ENCODE data around the gene TSPAN1.

TSPAN1 gene

GRCh38 chr1:46186076-46186475 lies 11.2 kb downstream of the TSPAN1 start:
- no peak for DNase-seq (ENCODE audit: low read depth)
- TF ChIP-seq CTCF (IDR thresholded peaks at IDR 0.05; ENCODE audit: low read depth, low read length) (no peak), MAX (IDR thresholded peaks at IDR 0.05; ENCODE audit: low read depth, low read length) (no peak), MYC (IDR thresholded peaks at IDR 0.05; ENCODE audit: low read depth, low read length) (no peak)
- no peak overlapping the region for H3K4me3 ChIP-seq (ENCODE audit: low read depth, low read length)

GRCh38 chr1:46187106-46187869 lies 12.4 kb downstream of the TSPAN1 start:
- TF ChIP-seq MYC (IDR thresholded peaks at IDR 0.05; ENCODE audit: low read depth, low read length): no peak
- no peak for TF ChIP-seq CTCF (IDR thresholded peaks at IDR 0.05; ENCODE audit: low read depth, low read length)
- TF ChIP-seq MAX (IDR thresholded peaks at IDR 0.05; ENCODE audit: low read depth, low read length): no peak
- TF ChIP-seq POLR2A (IDR thresholded peaks at IDR 0.05; ENCODE audit: extremely low read depth, insufficient read length): no peak
- DNase-seq (ENCODE audit: low read depth): no peak

GRCh38 chr1:46188295-46189030 lies 13.6 kb downstream of the TSPAN1 start:
- no peak for DNase-seq (ENCODE audit: low read depth)
- no peak for TF ChIP-seq MYC (IDR thresholded peaks at IDR 0.05; ENCODE audit: low read depth, low read length)
- TF ChIP-seq CTCF (IDR thresholded peaks at IDR 0.05; ENCODE audit: low read depth, low read length): no peak
- no peak for TF ChIP-seq MAX (IDR thresholded peaks at IDR 0.05; ENCODE audit: low read depth, low read length)

More at GRCh38 chr1:46187106-46187869, 12.4 kb downstream of the TSPAN1 start:
- no peak overlapping the region for H3K4me3 ChIP-seq (ENCODE audit: low read depth, low read length)

DNA sequence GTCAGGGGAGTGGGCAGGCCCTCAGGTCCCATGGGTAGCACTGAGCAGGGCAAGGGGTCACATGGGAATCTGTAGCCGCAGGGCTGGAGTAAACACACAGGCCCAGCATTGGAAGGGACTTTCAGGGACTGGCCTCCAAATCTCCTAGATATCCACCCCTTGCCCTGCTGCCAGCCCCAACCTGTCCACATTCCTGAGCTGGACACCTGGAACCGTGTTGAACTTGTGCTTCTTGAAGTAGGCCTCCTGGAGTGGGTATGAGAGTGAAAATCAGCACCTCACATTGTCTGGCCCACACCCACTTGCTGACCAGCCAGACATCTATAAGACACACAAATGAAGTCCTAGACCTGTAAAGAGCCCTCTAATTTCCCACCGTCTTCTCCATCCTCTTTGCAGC lies 15.7 kb downstream of the TSPAN1 start:
- no peak for DNase-seq (ENCODE audit: low read depth)
- H3K4me3 ChIP-seq (ENCODE audit: low read depth, low read length): no peak overlapping the region
- TF ChIP-seq MAX (IDR thresholded peaks at IDR 0.05; ENCODE audit: low read depth, low read length) (no peak), MYC (IDR thresholded peaks at IDR 0.05; ENCODE audit: low read depth, low read length) (no peak), CTCF (IDR thresholded peaks at IDR 0.05; ENCODE audit: low read depth, low read length) (no peak)

More at GRCh38 chr1:46188295-46189030, 13.6 kb downstream of the TSPAN1 start:
- no peak overlapping the region for H3K4me3 ChIP-seq (ENCODE audit: low read depth, low read length)

- TF ChIP-seq MAX (IDR thresholded peaks at IDR 0.05; ENCODE audit: low read depth, low read length) (no peak), CTCF (IDR thresholded peaks at IDR 0.05; ENCODE audit: low read depth, low read length) (no peak), POLR2A (IDR thresholded peaks at IDR 0.05; ENCODE audit: extremely low read depth, insufficient read length) (no peak), MYC (IDR thresholded peaks at IDR 0.05; ENCODE audit: low read depth, low read length) (no peak)
- no peak for DNase-seq (ENCODE audit: low read depth)
- no peak overlapping the region for H3K4me3 ChIP-seq (ENCODE audit: low read depth, low read length)
These were observed 16.3 kb downstream of the TSPAN1 start for GRCh38 chr1:46191033-46191701.

Measured in NB4 (cell line).